NCI-H1930 (cell line): Measurements from ENCODE around the gene ROBO4.

ENCODE experiments used
- DNase-seq, 2 experiments: peaks; one replicate each; lab custom pipeline; 2025; lab: John Stamatoyannopoulos, UW

The ROBO4 gene

DNA sequence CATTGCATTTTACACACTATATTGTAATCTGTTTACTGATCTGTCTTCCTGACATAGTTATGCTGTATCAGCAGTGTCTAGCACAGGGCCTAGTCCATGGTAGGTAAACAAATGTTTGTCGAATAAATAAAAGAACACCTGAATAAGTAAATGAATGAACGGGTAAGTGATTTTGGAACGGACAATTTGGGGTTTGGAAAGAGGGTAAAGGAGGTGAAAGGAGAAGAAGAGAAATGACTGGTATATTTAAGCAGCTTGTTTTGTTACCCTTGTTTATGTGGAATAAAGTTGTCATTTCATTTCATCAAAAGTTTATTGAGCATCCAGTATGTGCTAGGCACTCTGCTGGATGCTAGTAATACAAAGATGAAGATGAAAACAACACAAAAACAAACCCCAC is 21.3 kb upstream of the ROBO4 start, which contains the start of gene HEPN1:
Gene HEPN1 (plus strand): TSS at position 301 of the 400 bp plus-strand sequence.
- DNase-seq, result no peak

DNA sequence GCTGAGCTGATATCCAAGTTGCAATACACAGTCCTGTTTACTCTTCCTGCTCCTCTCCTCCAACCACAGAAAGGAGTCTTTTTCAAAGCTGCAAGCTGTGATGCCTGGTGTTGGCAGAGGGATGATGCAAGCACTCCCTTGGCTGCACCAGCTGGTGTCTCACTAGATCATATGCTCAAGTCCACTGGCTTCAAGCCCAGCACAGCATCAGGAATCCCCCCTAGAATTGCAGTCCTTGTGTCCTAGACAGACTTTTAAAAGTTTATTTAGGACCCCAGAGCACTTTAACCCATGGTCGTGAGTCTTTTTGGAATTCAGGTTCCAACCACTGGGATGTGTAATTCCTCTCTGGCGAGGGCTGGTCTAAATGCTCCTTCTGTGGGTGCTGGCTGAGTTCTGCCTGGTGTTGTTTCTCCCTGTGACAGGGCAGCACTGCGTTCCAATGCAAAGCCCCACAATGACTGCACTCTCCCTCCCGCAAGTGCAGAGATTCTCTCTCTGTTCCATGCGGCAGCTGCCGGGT is 19.5 kb upstream of the ROBO4 start:
- no peak for DNase-seq

DNA sequence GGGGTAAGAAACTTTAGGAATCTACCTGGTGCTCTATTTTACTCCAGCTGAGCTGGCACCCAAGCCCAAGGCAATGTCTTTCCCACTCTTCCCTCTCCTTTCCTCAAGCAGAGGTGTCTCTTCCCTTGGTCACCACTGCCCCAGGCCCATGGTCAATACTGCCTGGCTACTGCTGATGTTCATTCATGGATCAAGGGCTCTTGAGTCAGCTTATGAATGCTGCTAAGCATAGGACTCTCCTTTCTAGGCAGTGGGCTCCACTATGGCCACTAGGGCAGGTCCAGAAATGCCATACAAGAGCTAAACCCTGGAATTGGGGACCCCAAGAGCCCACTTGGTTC is 18.7 kb upstream of the ROBO4 start:
- no peak for DNase-seq

DNA sequence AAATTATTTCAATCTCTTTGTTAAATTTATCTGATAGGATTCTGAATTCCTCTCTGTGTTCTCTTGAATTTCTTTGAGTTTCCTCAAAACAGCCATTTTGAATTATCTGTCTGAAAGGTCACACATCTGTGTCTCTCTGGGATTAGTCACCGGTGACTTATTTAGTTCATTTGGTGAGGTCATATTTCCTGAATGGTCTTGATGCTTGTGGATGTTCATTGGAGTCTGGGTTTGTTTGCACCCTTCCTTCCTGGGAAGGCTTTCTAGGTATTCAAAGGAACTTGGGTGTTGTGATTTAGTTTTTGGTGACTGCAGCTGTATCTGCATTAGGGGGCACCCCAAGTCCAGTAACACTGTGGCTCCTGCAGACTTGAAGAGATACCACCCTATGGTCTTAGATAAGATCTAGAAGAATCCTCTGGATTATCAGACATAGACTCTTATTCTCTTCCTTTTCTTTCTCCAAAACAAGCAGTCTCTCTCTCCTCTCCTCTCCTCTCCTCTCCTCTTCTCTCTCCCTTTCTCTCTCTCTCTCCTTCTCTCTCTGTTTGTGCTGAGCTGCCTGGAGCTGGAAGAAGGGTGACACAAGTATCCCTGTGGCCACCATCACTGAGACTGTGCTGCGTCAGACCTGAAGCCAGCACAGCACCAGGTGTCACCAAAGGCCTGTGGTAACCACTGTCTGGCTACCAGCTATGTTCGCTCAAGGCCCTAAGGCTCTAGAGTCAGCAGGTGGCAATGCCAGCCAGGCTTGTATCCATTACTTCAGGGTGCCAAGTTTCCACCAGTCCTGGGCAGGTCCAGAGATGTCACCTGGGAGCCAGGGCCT is 18.1 kb upstream of the ROBO4 start:
- no peak for DNase-seq

DNA sequence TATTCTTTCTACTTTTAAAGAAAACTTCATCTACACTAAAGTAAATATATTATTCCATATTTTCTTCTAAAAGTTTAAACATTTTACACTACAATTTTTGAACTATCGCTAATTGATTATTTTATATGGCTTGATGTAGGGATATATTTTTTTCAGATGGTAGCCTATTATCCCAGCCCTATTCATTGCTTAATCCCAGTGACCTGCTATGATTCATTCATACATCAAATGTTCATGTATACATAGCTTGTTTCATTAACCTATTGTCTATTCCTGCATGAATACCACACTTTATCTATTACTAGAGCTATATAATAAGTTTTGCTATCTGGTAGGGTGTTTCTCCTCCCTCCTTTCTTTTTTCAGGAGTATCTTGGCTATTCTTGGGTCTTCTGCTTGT is 5.0 kb upstream of the ROBO4 start:
- no peak for DNase-seq

DNA sequence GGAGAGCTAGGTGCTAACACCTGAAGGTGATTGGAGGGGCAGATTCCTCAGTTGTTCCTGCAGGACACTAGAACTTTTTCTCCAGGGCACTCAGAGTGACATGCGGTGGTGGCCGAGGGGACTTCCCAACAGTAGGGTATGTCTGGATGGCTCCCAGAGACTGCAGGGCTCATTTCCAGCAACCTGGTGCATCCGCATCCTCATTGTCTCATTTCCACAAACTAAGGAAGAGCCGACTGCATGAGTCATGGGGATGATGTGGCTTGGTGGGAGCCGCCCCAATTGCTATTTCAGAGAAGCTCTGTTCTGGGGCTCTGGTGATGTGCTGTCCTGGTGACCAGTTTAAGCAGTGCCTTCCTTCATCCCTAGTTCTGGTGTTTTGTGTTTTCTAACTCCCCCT is 2.8 kb upstream of the ROBO4 start:
- no peak for DNase-seq

DNA sequence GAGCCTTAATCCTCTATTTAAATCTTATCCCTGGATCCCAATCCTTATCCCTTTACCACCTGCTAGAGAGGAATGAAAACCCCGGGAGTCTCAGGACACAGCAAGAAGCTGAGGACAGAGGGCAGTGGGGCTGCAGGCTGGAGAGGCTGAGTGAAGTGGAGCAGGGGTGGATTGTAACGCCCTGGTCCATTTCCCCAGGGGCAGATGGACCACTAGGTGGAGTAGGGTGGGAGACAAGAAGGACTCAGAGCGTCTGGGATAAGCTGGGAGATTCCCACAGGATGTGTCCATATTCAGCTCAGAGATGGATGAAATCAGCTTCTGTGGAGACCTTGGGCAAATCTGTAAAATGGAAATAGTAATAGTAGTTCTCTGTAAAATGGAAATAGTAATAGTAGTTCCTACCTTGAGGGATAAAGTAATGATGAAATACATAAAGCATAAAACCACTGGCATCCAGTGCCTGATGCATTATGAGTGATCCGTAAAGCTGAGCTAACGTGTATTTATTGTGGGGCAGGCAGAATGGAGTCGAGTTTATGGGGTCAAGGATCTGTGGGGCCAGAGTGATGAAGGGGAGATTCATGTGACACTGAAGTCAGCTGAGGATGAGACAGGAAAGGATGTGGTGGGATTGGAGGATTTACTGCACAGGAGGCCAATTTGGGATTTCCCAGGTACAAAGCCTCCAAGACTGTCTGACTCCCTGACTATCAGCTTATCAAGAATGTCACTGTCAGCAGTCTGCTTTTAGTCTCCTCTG is 1.9 kb upstream of the ROBO4 start:
- DNase-seq, result no peak

DNA sequence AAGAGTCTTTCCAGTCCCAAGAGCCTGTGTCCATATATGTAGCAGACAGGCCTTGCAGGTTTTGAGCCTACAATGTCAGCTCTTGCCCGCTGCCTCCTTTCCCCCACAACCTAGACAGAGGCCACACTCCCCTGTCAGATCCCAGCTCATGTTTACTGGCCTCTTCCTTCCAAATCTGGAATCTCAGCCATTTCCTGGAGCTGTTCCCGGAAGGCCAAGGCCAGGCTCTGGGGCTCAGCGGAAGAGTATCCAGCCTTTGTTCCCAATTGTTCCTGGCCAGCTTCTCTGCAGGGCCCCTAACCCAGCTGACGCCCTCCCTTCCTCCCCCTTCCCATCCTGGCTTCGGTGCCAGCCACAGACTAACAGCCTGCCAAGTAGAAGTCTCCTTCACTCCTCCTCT is 1.0 kb upstream of the ROBO4 start:
- no peak for DNase-seq

DNA sequence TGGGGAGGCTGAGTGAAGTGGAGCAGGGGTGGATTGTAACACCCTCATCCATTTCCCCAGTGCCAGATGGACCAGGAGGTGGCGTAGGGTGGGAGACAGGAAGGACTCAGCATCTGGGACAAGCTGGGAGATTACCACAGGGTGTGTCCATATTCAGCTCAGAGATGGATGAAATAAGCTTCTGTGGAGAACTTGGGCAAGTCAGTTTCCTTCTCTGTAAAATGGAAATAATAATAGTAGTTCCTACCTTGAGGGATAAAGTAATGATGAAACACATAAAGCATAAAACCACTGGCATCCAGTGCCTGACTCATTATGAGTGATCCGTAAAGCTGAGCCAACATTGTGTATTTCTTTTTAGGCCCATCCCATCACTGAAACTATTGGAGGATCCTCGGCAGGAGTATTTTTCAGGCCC is 607 bp upstream of the ROBO4 start:
- no peak for DNase-seq

DNA sequence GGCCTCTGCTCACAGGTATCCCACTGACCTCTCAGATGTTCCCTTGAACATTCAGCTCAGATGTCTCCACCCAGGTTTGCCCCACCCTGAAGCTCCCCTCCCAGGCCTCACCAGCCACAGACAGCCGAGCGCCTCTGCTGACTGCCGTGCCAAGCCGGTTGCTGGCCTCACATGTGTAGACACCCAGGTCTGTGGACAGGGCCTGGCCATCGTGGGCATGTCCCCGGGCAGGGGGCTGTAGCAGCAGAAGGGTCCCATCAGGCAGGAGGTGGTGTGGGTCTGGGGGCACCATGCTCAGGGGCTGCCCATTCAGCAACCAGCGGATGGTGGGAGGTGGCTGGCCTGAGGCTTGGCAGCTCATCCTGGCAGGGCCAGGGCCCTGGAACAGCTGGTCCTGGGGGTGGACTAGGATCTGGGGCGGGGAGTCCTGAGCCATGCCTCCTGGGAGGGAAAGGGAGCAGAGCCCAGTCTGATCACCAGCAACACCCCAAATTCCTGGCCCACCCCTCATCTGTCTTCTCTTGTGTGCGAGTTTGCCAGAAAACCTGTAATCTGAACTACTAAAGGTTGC is 759 bp downstream of the ROBO4 start:
- no peak for DNase-seq

DNA sequence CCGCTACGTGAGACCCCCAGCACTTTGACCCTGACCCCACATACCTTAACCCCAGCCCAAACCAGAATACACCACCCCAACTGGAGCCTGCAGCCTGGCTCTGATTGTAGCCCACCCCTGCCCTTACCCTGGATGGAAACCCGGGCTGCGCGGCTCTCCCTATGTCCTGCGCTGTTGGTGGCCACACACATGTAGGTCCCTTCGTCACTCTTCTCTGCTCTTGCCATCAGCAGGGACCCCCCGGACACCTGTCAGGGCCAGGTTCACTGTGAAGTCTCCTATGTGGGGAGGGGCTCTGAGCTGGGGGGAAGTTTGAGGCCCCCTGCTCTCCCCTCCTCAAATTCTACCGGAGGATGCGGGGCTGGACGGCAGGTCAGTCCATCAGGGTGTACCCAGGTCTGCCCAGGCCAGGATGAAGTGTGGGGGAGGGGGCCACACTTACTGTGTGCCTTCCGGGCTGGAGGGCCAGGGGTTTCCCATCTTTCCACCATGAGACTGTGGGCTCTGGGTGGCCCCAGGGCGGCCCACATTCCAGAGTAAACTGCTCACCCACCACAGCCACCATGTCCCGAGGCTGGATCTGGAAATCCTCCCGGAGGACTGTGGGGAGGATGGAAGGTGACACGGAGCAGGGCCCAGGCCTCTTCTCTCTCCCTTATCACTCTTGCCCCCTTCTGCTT is 1.5 kb downstream of the ROBO4 start:
- no peak for DNase-seq

DNA sequence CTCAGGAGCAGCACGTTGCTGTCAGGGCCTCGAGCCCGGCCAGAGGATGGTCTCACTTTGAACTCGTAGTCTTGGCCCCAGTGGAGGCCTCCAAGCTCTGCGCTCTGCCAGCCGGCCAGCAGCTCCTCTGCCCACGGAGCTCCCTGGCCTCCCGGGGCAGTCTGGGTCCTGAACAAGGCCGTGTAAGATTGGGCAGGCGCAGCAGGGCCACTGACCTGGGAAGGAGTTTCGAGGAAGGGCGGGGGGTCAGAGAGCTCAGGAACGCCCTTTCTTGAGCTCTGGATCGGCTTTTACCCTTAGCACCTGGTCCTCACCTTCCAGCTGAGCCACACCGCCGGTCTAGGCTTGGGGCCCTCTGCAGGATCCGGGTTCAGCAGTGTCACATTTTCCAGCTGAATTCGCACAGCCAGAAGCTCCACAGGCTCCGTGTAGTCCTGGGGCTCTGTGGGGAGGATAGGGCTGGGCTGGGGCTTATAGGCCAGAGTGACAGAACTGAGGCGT is 2.1 kb downstream of the ROBO4 start:
- DNase-seq, result no peak

DNA sequence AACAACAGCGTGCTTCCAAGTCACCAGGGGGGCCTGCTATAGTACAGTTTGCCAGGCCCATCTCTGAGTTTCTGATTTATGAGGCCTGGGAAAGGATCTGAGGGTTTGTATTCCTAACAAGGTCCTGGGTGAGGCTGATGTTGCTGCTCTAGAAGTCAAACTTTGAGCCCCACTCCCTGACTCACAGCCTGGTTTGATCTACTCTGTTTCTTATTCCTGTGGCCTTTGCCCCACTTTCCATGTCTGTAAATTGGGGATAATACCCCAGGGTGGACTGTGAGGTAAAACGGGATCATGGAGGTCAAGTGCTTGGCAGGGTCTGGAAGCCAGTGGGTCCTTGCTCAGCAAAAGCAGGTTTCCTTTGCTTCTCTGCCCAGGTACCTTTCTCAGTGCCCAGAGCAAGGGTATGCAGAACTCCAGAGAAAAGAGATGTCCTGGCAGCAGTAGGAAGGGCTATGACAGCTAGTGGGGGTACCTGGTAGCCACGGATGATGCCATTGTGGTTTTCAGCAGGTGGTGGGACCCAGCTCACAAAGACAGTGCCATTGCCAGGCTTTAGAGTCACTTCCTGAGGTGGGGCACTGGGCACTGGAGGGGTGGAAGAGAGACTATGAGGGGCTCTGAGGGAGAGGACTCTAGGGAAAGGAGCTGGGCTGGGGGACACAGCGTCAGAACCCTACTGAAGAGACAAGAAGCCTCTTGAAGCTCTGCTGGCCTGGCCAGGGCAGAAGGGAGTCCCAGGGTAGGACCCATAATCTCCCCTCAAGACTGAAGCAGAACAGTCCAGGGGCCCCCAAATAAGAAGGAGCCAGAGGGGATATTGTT is 2.8 kb downstream of the ROBO4 start:
- DNase-seq, result no peak

DNA sequence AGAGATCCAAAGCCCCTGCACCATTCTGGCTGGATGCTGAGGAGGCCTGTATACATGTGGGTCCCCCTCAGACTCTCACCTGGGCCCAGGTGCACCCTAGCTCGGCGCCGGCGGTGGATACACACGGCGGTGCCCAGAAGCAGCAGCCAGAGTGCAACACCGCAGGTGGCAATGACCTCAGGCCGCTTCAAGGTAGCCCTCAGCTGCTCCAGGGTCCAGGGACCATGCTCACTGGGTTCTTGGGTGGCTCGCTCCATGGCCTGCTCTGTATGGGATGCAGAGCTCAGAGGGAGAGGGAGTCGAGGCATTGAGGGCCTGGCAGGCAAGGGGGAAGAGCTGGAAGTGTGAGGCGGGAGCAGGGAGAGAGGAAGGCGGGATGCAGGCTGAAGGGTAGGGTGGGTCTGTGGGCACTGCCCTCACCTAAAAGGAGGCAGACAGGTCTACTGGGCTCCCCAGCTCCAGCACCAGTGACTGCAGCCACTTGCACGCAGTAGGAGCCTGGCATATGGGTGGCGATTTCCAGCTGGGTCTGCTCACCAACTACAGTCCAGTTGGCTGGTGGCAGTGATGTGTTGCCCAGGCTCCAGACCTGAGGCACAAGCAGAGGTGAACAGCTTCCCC is 3.8 kb downstream of the ROBO4 start:
- no peak for DNase-seq

DNA sequence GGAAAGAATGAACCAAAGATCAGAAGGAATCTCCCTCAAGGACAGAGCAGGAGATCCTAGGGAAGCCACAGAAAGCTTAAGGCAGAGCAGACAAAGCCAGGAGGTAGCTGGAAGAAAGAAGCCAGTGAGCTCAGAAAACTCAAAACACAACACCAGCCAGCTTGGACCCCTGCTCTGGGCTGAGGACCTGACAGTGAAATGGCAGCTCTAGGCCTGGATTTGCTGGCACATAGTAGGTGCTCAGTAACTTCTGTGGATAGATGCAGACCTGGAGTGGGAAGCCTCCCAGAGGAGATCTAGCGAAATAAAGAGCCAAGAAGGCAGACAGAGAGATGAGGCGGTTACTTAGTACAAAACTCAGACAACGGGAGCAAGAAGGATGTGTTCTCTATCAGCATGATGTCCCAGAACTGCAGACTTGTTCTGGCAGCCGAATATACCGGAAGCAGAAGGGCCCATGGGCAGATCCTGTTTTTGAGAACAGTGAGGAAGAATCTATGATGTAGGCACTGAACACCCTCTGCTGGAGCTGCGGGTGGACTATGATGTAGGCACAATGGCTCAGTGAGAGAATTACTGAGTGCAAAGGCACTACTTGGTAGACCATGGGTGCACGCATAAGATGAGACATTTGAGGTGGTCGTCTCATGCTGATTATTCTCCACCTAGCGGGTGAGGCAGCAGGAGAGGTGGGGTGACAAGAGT is 4.8 kb downstream of the ROBO4 start:
- DNase-seq, result no peak

DNA sequence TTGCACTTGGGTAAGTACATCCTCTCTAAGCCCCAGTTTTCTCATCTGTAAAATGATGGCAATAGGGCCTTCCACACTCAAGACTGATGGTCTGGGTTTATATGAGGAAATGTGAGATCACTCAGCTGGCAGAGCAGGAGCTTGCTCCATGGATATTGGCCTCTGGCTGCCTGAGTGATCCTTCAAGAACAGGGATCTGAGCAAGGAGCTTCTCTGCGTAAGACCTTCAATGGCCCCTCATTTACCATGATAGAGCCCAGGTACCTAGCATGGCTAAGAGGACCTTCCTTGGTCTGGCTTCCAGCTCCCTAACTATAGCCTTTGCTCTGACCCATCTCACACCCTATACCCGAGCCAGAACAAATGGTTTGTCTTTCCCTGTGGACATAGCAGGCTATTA is 5.5 kb downstream of the ROBO4 start:
- DNase-seq, result no peak

DNA sequence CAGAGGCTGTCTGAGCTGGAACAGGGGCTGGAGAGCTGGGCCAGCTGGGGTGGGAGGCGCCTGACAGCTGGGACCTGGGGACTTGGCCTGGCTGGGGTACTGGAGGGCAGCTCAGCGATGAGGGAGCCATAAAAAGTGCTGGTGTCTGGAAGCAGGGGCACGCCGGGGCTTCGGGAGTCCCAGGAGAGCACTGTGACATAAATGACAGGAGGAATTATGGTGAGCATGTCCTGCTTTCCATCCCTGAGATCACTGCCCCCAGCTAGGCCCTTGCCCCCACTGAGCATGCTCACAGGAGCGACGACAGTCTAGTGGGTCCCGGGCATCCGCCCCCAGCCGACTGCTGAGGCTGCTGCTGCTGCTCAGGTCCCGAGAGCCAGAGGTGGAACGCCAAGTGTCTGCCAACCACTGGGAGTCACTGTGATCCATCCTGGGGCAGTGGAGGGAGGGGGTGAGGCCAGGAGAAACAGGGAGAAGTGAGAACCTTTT is 6.2 kb downstream of the ROBO4 start:
- DNase-seq, result no peak

DNA sequence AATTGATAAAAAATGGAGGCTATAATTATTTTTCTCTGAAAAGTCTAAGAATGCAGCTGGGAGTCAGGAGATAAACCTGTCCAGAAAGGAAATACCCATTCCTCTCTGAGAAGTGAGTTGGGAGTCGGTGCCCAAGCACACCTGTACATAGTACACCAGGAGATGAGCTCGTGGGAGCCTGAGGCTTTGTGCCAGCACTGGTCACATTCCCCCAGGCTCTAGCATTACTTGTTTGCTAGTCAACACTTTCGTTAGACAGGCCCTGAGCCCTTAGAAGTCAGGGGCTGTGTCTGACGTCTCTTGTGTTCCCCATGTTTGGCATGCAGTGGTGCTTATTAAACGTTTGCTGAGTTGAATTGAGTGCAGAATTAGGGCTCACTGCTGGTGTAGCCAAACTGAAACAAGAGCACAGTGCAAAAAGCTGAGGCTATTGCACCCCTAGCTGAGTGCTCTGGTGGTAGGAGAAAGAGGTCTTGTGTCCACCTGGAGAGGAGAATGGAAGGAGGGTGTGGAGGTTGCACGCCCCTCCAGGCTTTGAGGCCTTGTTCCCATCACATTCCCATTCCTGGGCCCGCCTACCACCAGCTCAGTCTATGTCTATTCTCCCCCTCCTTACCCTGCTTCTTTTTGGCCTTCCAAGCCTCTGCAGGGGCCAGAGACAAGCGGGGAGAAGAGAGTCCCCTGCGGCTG is 6.8 kb downstream of the ROBO4 start:
- no peak for DNase-seq

DNA sequence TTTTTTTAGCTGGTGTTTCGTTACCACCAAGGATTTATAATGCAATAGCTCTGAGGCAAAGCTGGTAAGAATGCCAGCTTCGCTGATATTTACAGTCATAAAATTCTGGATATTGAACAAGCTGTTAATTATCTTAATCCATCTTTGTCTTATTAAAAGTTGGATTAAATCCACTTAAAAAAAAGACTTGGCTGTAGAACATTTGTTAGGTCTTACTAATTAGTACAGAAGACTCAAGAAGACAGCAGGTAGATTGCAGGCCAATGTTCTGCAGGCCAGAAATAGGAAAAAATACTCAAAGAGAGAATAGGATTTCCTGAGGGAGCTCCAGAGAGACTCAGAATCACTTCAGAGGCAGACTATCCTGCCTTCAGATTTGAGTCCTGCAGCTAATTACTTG is 7.5 kb downstream of the ROBO4 start:
- no peak for DNase-seq
